Measurements from ENCODE around the gene PIAS1.

The PIAS1 gene

DNA sequence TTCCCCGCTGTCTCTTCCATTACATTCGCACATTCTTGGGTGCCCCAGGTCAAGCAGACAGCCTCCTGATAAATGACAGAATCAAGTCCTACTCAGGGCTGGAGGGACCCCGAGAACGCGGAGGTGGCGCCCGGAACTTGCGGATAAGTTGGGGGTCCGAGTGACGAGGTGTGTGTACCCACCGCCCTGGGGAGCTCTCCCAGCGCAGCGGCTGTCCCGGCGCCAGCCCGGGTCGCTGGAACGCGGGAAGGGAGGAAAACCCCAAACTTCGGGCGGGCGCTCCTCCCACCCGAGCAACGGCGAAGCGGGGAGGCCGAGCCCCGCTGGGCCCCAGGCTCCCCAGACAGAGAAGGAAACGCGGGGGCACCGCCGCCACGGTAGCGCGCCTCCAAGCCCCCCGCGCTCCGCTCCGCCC is 174.9 kb downstream of the PIAS1 start (continued):
- TF ChIP-seq ZBTB44 (tag by site-specific recombination; IDR thresholded peaks at IDR 0.05) (no peak), KLF9 (tag by site-specific recombination; IDR thresholded peaks at IDR 0.05; ENCODE audit: low read depth) (peak; percentile 33; the same call in 1 of the 2 replicates), ZNF223 (tag by site-specific recombination; IDR thresholded peaks at IDR 0.05) (0 out of 2 replicates have a peak, but pooled peaks have one; percentile 21), KLF1 (tag by site-specific recombination; IDR thresholded peaks at IDR 0.05) (peak; percentile 13; the same call in 1 of the 2 replicates), ZNF366 (tag by site-specific recombination; conservative IDR thresholded peaks at IDR 0.05) (peak; percentile 32; the same call in 1 of the 2 replicates), ZNF600 (tag by site-specific recombination; IDR thresholded peaks at IDR 0.05) (peak; percentile 27; the same call in 1 of the 2 replicates), ZNF548 (tag by site-specific recombination; IDR thresholded peaks at IDR 0.05) (0 out of 2 replicates have a peak, but pooled peaks have one; percentile 4), SP2 (tag by site-specific recombination; IDR thresholded peaks at IDR 0.05) (peak; percentile 32; the same call in 1 of the 2 replicates), ZNF654 (tag by site-specific recombination; IDR thresholded peaks at IDR 0.05; ENCODE audit: low read depth) (no peak), ZNF335 (tag by site-specific recombination; conservative IDR thresholded peaks at IDR 0.05) (peak; percentile 95), ZNF302 (tag by site-specific recombination; IDR thresholded peaks at IDR 0.05; ENCODE audit: low read depth) (no peak), ZFP3 (tag by site-specific recombination; IDR thresholded peaks at IDR 0.05; ENCODE audit: low read depth) (no peak), ZBTB21 (tag by site-specific recombination; IDR thresholded peaks at IDR 0.05) (peak; percentile 20; the same call in 1 of the 2 replicates), ZNF501 (tag by site-specific recombination; IDR thresholded peaks at IDR 0.05) (peak; percentile 51), ZFP69B (tag by site-specific recombination; IDR thresholded peaks at IDR 0.05) (peak; percentile 57; the same call in 1 of the 2 replicates), ZNF146 (tag by site-specific recombination; IDR thresholded peaks at IDR 0.05) (no peak), MZF1 (tag by site-specific recombination; IDR thresholded peaks at IDR 0.05; ENCODE audit: borderline replicate concordance) (no peak), ZNF138 (tag by site-specific recombination; IDR thresholded peaks at IDR 0.05; ENCODE audit: borderline replicate concordance) (0 out of 2 replicates have a peak, but pooled peaks have one; percentile 10), ZNF558 (tag by site-specific recombination; IDR thresholded peaks at IDR 0.05) (no peak), ZFHX2 (tag by site-specific recombination; conservative IDR thresholded peaks at IDR 0.05) (no peak), YY2 (tag by site-specific recombination; IDR thresholded peaks at IDR 0.05) (peak; percentile 12; the same call in 1 of the 2 replicates), GLI4 (tag by site-specific recombination; IDR thresholded peaks at IDR 0.05) (0 out of 2 replicates have a peak, but pooled peaks have one; percentile 21), ZNF677 (tag by site-specific recombination; IDR thresholded peaks at IDR 0.05) (no peak), ZNF76 (tag by site-specific recombination; IDR thresholded peaks at IDR 0.05; ENCODE audit: borderline replicate concordance, low read depth) (peak; percentile 44; the same call in 1 of the 2 replicates), ZBTB48 (tag by site-specific recombination; IDR thresholded peaks at IDR 0.05) (peak; percentile 54)
- TF ChIP-seq, protein P1, sequence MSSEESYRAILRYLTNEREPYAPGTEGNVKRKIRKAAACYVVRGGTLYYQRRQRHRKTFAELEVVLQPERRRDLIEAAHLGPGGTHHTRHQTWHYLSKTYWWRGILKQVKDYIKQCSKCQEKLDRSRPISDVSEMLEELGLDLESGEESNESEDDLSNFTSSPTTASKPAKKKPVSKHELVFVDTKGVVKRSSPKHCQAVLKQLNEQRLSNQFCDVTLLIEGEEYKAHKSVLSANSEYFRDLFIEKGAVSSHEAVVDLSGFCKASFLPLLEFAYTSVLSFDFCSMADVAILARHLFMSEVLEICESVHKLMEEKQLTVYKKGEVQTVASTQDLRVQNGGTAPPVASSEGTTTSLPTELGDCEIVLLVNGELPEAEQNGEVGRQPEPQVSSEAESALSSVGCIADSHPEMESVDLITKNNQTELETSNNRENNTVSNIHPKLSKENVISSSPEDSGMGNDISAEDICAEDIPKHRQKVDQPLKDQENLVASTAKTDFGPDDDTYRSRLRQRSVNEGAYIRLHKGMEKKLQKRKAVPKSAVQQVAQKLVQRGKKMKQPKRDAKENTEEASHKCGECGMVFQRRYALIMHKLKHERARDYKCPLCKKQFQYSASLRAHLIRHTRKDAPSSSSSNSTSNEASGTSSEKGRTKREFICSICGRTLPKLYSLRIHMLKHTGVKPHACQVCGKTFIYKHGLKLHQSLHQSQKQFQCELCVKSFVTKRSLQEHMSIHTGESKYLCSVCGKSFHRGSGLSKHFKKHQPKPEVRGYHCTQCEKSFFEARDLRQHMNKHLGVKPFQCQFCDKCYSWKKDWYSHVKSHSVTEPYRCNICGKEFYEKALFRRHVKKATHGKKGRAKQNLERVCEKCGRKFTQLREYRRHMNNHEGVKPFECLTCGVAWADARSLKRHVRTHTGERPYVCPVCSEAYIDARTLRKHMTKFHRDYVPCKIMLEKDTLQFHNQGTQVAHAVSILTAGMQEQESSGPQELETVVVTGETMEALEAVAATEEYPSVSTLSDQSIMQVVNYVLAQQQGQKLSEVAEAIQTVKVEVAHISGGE (tag by site-specific recombination; conservative IDR thresholded peaks at IDR 0.05; ENCODE audit: low read depth), result 0 out of 2 replicates have a peak, but pooled peaks have one; percentile 9
- TF ChIP-seq, protein P2, sequence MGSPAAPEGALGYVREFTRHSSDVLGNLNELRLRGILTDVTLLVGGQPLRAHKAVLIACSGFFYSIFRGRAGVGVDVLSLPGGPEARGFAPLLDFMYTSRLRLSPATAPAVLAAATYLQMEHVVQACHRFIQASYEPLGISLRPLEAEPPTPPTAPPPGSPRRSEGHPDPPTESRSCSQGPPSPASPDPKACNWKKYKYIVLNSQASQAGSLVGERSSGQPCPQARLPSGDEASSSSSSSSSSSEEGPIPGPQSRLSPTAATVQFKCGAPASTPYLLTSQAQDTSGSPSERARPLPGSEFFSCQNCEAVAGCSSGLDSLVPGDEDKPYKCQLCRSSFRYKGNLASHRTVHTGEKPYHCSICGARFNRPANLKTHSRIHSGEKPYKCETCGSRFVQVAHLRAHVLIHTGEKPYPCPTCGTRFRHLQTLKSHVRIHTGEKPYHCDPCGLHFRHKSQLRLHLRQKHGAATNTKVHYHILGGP (tag by site-specific recombination; IDR thresholded peaks at IDR 0.05), result no peak
- TF ChIP-seq, protein P3, sequence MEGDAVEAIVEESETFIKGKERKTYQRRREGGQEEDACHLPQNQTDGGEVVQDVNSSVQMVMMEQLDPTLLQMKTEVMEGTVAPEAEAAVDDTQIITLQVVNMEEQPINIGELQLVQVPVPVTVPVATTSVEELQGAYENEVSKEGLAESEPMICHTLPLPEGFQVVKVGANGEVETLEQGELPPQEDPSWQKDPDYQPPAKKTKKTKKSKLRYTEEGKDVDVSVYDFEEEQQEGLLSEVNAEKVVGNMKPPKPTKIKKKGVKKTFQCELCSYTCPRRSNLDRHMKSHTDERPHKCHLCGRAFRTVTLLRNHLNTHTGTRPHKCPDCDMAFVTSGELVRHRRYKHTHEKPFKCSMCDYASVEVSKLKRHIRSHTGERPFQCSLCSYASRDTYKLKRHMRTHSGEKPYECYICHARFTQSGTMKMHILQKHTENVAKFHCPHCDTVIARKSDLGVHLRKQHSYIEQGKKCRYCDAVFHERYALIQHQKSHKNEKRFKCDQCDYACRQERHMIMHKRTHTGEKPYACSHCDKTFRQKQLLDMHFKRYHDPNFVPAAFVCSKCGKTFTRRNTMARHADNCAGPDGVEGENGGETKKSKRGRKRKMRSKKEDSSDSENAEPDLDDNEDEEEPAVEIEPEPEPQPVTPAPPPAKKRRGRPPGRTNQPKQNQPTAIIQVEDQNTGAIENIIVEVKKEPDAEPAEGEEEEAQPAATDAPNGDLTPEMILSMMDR (tag by site-specific recombination; IDR thresholded peaks at IDR 0.05), result peak; percentile 21; the same call in 1 of the 2 replicates
- TF ChIP-seq, protein P4, sequence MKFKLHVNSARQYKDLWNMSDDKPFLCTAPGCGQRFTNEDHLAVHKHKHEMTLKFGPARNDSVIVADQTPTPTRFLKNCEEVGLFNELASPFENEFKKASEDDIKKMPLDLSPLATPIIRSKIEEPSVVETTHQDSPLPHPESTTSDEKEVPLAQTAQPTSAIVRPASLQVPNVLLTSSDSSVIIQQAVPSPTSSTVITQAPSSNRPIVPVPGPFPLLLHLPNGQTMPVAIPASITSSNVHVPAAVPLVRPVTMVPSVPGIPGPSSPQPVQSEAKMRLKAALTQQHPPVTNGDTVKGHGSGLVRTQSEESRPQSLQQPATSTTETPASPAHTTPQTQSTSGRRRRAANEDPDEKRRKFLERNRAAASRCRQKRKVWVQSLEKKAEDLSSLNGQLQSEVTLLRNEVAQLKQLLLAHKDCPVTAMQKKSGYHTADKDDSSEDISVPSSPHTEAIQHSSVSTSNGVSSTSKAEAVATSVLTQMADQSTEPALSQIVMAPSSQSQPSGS (tag by site-specific recombination; IDR thresholded peaks at IDR 0.05; ENCODE audit: low read depth), result no peak
- TF ChIP-seq, protein P5, sequence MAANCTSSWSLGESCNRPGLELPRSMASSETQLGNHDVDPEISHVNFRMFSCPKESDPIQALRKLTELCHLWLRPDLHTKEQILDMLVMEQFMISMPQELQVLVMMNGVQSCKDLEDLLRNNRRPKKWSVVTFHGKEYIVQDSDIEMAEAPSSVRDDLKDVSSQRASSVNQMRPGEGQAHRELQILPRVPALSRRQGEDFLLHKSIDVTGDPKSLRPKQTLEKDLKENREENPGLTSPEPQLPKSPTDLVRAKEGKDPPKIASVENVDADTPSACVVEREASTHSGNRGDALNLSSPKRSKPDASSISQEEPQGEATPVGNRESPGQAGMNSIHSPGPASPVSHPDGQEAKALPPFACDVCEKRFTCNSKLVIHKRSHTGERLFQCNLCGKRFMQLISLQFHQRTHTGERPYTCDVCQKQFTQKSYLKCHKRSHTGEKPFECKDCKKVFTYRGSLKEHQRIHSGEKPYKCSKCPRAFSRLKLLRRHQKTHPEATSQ (tag by site-specific recombination; IDR thresholded peaks at IDR 0.05), result 0 out of 2 replicates have a peak, but pooled peaks have one; percentile 44

Measured in HEK293 (cell line).